ENCODE results near the gene WDR86. TPM values are rescaled to one million over a fixed set of nuclear protein-coding genes. Genes with fewer than 3 reads are reported as not detected.

The WDR86 gene
- total and polyA plus RNA-seq, 2 experiments from 2014 or later: 9.1 to 59.1 TPM

GRCh38 chr7:151388007-151388297 is 21.9 kb downstream of the WDR86 start:
- DNase-seq (ENCODE audit: low spot score) (no peak), ATAC-seq (no peak)
- H3K79me2 ChIP-seq (replicated peaks; ENCODE audit: insufficient read depth): no peaks in the 10 kb centered on the region
- H3K27ac ChIP-seq (ENCODE audit: low read depth): no peak overlapping the region
- Mint-ChIP-seq H3K4me1 (peaks cover 12% of the 10 kb centered on the region), H3K4me3 (no peak overlapping the region), H3K36me3 (ENCODE audit: low read depth) (no peaks in the 10 kb centered on the region; the same call in 2 of the 3 replicates), H3K27me3 (ENCODE audit: insufficient read depth, low read depth, poor library complexity) (peaks cover 9% of the 10 kb centered on the region), H3K27ac (no peak overlapping the region), H3K9me3 (no peaks in the 10 kb centered on the region)
- no peak overlapping the region for H3K4me3 ChIP-seq
- peaks cover 13% of the 10 kb centered on the region for H3K27me3 ChIP-seq (ENCODE audit: insufficient read depth)
- no peak overlapping the region for H3K4me2 ChIP-seq
- H4K20me1 ChIP-seq (replicated peaks; ENCODE audit: insufficient read depth): no peaks in the 10 kb centered on the region
- H2AFZ ChIP-seq: no peak overlapping the region
- no peaks in the 10 kb centered on the region for H3K9me2 ChIP-seq (ENCODE audit: insufficient read depth)
- peaks cover 7% of the 10 kb centered on the region; the same call in 1 of the 2 replicates for H3F3A ChIP-seq (replicated peaks; ENCODE audit: low read depth)
- TF ChIP-seq POLR2AphosphoS5 (IDR thresholded peaks at IDR 0.05; ENCODE audit: low read depth): no peak
- TF ChIP-seq ZNF462 (CRISPR knock-in tag; IDR thresholded peaks at IDR 0.05): no peak
- TF ChIP-seq CTCF (conservative IDR thresholded peaks at IDR 0.05; ENCODE audit: low read depth in 2 of 2): no peak
- TF ChIP-seq ZNF114 (CRISPR knock-in tag; IDR thresholded peaks at IDR 0.05): no peak
- no peak for TF ChIP-seq STAT1 (IDR thresholded peaks at IDR 0.05; ENCODE audit: unreplicated experiment)
- TF ChIP-seq EZH2 (IDR thresholded peaks at IDR 0.05; ENCODE audit: low read depth, unreplicated experiment): no peak
- TF ChIP-seq CREB1 (CRISPR knock-in tag; IDR thresholded peaks at IDR 0.05; ENCODE audit: low read depth): no peak
- TF ChIP-seq REST (IDR thresholded peaks at IDR 0.05; ENCODE audit: unreplicated experiment): no peak
- TF ChIP-seq ETS1 (IDR thresholded peaks at IDR 0.05): no peak
- no peak for TF ChIP-seq EZH2phosphoT487 (IDR thresholded peaks at IDR 0.05; ENCODE audit: unreplicated experiment)
- TF ChIP-seq NANOG (IDR thresholded peaks at IDR 0.05; ENCODE audit: borderline replicate concordance): no peak
- no peak for TF ChIP-seq JUNB (IDR thresholded peaks at IDR 0.05; ENCODE audit: unreplicated experiment)
- no peak for TF ChIP-seq ZNF331 (CRISPR knock-in tag; IDR thresholded peaks at IDR 0.05; ENCODE audit: low read depth)
- H3K4me1 ChIP-seq (ENCODE audit: insufficient read depth): no peaks in the 10 kb centered on the region
- H3K36me3 ChIP-seq (ENCODE audit: insufficient read depth): no peaks in the 10 kb centered on the region; the same call in 1 of the 2 replicates

All from GM23338 (cell line).